Stomach (tissue), 4 donors: Measurements from ENCODE around the gene PPARA.

Source experiments
- CTCF ChIP-seq, 7 experiments: fragments of 450-650 bp in 4 of 7; fragments of 200-600 bp in 3 of 7; sonication (generic) in 3 of 7; IDR thresholded peaks; one replicate each; pipeline ENCODE4 v1.5.1; 2016 to 2019; ENCODE audit warnings: antibody characterized with exemption in 7 of 7, control low read depth in 2 of 7, mild to moderate bottlenecking in 1 of 7
- EP300 ChIP-seq: sonication (generic); formaldehyde crosslinking; IDR thresholded peaks from one replicate; pipeline ENCODE4 v1.6.1; 2017; ENCODE audit warnings: antibody characterized with exemption

GRCh38 chr22:46127556-46127955 lies 22.8 kb upstream of the PPARA start:
- TF ChIP-seq CTCF (IDR thresholded peaks at IDR 0.05) = no peak
- no peak for TF ChIP-seq EP300
